Head of caudate nucleus (tissue), 42 donors: ENCODE results near the gene FSHR.

Experiments used
- DNase-seq, 42 donors: peaks; one replicate each; pipeline versions ENCODE4 v3.0.0 to v3.0.0-alpha.2; 2020 to 2021; ENCODE audit warnings: mixed read lengths in 7 of 42
- intact Hi-C: fragments of 100-400 bp; cut with DNase I; formaldehyde crosslinking; loops from one replicate; pipeline ENCODE4 v1.15.0; 2022

Gene FSHR

DNA sequence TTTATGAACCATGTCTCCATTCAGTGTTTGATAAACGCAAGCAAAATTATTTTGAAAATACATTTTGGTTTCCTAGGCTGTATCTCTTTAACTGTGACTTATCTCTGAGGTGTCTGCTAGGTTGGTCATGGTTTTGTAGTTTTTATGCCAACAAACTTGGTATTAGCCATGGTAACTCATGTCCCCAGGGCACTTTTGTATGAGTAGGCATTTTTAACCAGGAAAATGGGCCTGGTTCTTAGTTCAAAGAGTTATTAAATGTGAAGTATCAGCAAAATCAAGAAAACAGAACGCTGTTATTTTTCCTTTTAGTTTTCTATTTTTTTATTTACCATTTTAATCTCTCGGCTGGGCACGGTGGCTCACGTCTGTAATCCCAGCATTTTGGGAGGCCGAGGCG, 219.5 kb downstream of the FSHR start:
- no peak for DNase-seq
- intact Hi-C loops: no loop called here

DNA sequence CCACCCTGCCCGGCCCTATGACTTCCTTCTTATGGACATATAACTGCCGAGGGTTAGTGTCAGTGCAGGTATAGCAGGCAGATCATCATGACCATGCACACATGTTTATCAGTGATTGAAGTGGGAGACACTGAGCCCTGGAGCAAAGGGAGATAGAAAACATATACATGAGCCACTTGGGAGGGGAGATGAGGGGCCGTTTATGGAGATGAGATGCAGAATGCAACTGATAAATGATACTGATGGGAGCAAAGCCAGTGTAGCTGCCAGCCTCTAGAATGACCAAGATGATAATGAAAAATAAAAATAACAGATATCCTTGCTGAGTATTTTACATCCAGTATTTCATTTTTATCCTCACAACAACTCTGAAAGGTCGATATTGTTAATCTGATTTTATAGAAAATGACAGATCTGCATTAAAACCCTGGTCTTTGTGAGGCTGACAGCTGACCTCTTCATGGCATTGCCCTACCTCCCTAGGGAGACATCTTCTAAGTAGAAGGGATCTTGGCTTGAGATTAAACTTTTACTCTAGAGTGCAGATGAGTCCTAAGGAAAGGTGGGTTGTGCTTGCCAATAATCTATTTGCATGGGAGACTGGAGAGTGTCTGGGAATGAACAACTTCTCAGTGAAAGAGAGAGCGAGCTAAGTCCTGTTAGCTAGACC, 220.4 kb downstream of the FSHR start:
- no peak for DNase-seq
- intact Hi-C loops: no loop called here

DNA sequence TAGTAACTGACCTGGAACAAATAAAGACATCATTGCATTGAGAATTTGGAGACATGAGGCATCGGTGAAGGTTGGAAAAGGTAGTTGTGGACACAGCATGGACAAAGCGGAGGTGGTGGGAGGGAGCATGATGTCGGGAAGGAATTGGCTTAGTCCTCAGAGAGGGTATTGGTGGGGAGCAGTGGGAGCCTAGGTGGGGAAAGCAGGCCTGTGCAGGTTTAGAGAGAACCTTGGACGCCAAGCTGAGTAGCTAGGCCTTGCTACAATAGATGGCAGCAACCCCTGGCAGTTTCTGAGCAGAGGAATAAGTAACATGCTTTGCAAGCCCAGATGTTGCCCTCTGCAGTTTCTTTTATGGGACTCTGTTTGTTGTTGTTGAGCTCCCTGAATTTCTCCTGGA, 221.6 kb downstream of the FSHR start:
- intact Hi-C loops: no loop called here
- no peak for DNase-seq

DNA sequence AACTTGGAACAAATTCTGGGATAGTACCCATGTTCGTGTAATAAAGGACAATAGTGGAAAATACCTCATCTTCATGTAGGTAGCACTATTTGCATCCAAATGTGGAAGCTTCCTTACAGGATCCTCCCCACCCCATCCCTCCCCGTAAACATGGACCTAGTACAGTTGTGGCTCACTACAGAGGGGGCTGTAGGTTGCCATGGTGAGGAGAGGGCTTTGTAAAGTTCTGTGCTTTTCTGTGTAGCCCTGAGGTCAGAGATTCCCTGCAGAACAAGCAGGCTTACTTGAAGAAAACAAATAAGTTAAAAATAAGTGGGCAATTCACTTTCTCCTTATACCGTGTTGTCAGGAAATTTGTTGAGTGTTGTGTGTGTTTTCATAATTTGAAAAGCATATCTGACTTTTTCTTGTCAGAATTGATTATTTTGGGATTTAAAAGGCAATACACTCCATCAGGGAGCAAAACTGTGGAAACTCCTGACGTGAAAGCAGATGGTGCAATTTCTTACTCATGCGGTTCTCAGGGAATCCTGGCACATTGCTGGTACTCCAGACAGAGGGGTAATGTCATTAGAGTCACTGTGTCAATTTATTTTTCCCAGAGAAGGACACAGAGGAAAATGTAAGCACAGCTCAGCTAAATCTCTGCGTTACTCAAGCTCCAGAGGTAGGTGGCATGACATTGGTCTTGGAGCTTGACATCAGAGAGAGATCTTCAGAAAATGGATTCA, 224.6 kb downstream of the FSHR start:
- intact Hi-C loops: no loop called here
- no peak for DNase-seq

DNA sequence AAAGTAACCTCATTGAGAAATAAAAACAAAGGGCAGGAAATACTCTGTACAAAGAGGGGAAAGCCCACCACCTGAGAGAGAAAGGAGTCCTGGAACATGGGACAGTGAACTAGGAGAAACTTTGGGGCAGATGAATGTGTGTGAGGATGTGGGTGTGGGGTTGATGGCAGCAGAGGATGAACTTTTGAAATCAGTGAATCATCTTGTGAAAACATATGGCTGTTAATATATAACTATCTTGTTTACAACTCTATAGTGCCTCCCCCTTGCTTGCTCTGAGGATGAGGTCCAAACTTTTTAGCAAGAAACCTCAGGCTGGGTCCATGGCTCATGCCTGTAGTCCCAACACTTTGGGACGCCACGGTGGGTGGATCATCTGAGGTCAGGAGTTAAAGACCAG, 227.0 kb downstream of the FSHR start:
- DNase-seq: no peak
- intact Hi-C loops: no loop called here

DNA sequence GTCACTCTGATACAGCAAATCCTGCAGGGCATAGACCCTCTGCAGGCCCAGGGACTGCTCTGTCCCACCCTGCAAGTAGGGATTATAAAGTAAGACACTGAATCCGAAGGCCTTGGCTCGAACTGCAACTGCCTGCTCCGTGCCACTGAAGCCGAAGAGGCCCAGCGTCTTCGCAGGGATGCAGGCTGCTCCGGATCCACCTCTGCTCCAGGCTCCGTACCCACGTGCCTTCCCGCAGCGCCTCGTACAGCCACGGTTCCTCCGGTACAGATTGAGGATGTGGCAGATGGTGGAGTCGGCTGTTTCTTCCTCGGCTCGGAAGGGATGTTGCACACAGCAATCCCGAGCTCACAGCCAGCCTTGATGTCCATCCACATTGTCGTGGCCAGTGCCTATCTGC, 238.4 kb downstream of the FSHR start:
- DNase-seq: no peak
- intact Hi-C loops: no loop called here

DNA sequence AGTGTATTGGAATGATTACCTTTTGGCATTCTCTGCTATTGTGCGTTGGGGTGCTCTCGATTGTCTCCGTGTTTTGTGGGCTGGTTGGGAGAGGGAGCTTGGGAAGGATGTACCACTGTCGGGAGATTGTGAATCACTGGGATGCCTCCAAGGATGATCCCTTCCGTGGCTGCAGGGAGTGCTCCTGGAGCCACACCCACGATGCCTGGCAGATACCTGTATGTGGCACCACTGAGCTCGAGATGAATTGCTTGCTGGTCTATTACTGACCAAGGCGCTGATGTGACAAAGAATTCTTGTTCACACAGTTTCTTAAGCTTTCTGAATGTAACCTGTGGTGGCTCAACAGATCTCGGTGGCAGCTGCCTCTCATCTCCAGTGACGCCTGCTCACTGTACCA, 239.1 kb downstream of the FSHR start:
- intact Hi-C loops: no loop called here
- no peak for DNase-seq

DNA sequence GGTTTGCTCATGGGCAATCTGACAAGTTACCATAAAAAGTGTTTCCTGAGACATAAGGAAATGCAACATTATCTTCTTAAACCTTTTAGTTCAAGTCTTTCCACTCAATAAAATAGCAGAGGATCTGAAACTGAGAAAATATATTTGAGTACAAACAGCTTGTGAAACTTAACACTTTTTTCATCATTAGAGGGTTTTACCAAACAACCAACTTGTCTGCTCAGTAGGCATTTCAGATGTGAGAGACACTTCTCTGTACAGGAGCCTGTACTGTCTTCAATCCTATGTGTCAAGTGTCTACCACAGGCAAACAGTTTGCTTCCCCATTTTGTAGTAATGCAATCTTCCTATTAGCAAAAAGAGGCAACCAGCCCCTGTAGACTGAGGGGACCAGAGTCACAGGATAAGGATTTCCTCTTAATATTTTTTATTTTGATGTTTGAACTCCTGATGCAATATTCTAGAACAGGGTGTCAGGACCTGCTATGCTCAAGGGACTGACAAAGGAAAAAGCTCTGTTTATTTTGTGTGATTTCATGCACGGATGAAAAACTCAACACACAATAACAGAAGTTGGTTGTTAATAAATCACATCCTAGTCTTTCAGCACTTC, 239.7 kb downstream of the FSHR start:
- intact Hi-C loops: no loop called here
- no peak for DNase-seq
